Measurements from ENCODE around the gene TMEM270.
"Not testable (repeated sequence)": the region's sequence is repeated elsewhere in the genome, so short reads cannot be mapped to it uniquely, and the experiment has no call there.

Gene TMEM270

GRCh38 chr7:73832806-73833205, 28.2 kb upstream of the TMEM270 start:
- DNase-seq (ENCODE audit: low spot score): peak; percentile 54

GRCh38 chr7:73833251-73833919, 27.6 kb upstream of the TMEM270 start:
- DNase-seq (ENCODE audit: low spot score): peak; percentile 90

- no peak for DNase-seq (ENCODE audit: low spot score)
These were observed 26.2 kb upstream of the TMEM270 start for GRCh38 chr7:73834626-73835191.

- DNase-seq (ENCODE audit: low spot score): not testable (repeated sequence)
These were observed 23.8 kb upstream of the TMEM270 start for GRCh38 chr7:73837167-73837566.

- peak; percentile 60 for DNase-seq (ENCODE audit: low spot score)
These were observed 22.3 kb upstream of the TMEM270 start for GRCh38 chr7:73838642-73839041.

GRCh38 chr7:73839290-73839689, 21.7 kb upstream of the TMEM270 start:
- no peak for DNase-seq (ENCODE audit: low spot score)

- no peak for DNase-seq (ENCODE audit: low spot score)
These were observed 20.9 kb upstream of the TMEM270 start for GRCh38 chr7:73839743-73840714.

- no peak for DNase-seq (ENCODE audit: low spot score)
These were observed 20.1 kb upstream of the TMEM270 start for GRCh38 chr7:73840715-73841379.

- no peak for DNase-seq (ENCODE audit: low spot score)
These were observed 19.3 kb upstream of the TMEM270 start for GRCh38 chr7:73841689-73842066.

- DNase-seq (ENCODE audit: low spot score): peak; percentile 97
These were observed 18.6 kb upstream of the TMEM270 start, which contains the start of gene METTL27 for GRCh38 chr7:73842067-73842976. TSS of gene METTL27 (minus strand) at chr7:73842516. CDS start at chr7:73842140, 376 bp downstream.

- DNase-seq (ENCODE audit: low spot score): no peak
These were observed 16.8 kb upstream of the TMEM270 start for GRCh38 chr7:73844131-73844547.

- no peak for DNase-seq (ENCODE audit: low spot score)
These were observed 16.0 kb upstream of the TMEM270 start for GRCh38 chr7:73844848-73845460.

GRCh38 chr7:73845701-73846195, 15.2 kb upstream of the TMEM270 start:
- not testable (repeated sequence) for DNase-seq (ENCODE audit: low spot score)

GRCh38 chr7:73847941-73848723, 12.8 kb upstream of the TMEM270 start:
- DNase-seq (ENCODE audit: low spot score): no peak

- peak; percentile 99 for DNase-seq (ENCODE audit: low spot score)
These were observed 10.2 kb upstream of the TMEM270 start for GRCh38 chr7:73850781-73851207.

GRCh38 chr7:73851410-73852338, 9.3 kb upstream of the TMEM270 start:
- DNase-seq (ENCODE audit: low spot score): peak; percentile 100

GRCh38 chr7:73852500-73852899, 8.5 kb upstream of the TMEM270 start:
- DNase-seq (ENCODE audit: low spot score): no peak

GRCh38 chr7:73856941-73857340, 4.0 kb upstream of the TMEM270 start:
- DNase-seq (ENCODE audit: low spot score): no peak
